ENCODE results near the gene USP19. TPM values are rescaled to one million over a fixed set of nuclear protein-coding genes. Genes with fewer than 3 reads are reported as not detected.

Gene USP19
- total and polyA plus RNA-seq, 4 donors, result 8.1 to 39.6 (median 27.4) TPM

- DNase-seq (ENCODE audit: low spot score), result peak; percentile 78
- TF ChIP-seq GABPA (IDR thresholded peaks at IDR 0.05 in 1 of 2, conservative IDR thresholded peaks at IDR 0.05 in 1 of 2) (peak; percentile 86 to 94), REST (IDR thresholded peaks at IDR 0.05) (peak; percentile 11), EGR1 (IDR thresholded peaks at IDR 0.05; ENCODE audit: low read depth in 2 of 2) (no peak), YY1 (IDR thresholded peaks at IDR 0.05) (peak; percentile 97), HNF4A (conservative IDR thresholded peaks at IDR 0.05) (peak in 1 of 2 donors; percentile 60), MAX (IDR thresholded peaks at IDR 0.05) (no peak), HNF4G (IDR thresholded peaks at IDR 0.05) (peak; percentile 10), RXRA (IDR thresholded peaks at IDR 0.05) (peak; percentile 22 to 35), NR2F2 (IDR thresholded peaks at IDR 0.05) (peak; percentile 96)
- WGBS, result 4% methylated on average over 69 of the region's 69 CpGs
Observed at GRCh38 chr3:49165771-49166751, 45.4 kb upstream of the USP19 start, which contains the start of gene CCDC71. CCDC71 (minus strand) TSS chr3:49166331; CDS start chr3:49164208, 2,123 bp downstream.

GRCh38 chr3:49164983-49165720 is 44.5 kb upstream of the USP19 start:
- peak overlapping the region; percentile 87 to 96 (median 91) for H3K4me3 ChIP-seq (ENCODE audit: low read depth in 1 of 3, low read length in 3 of 3)
- H3K9me3 ChIP-seq (ENCODE audit: control insufficient read depth in 4 of 4, low read length in 3 of 4), result no peaks in the 10 kb centered on the region
- 46% methylated on average over 6 of the region's 6 CpGs for WGBS
- TF ChIP-seq MAX (IDR thresholded peaks at IDR 0.05) (no peak), FOXA2 (IDR thresholded peaks at IDR 0.05) (no peak), NR2F2 (IDR thresholded peaks at IDR 0.05) (no peak), HNF4G (IDR thresholded peaks at IDR 0.05) (no peak), JUND (IDR thresholded peaks at IDR 0.05) (no peak), FOXA1 (IDR thresholded peaks at IDR 0.05) (no peak)
- H3K27me3 ChIP-seq (ENCODE audit: control insufficient read depth in 4 of 4, insufficient read depth in 4 of 4, low read length in 3 of 4), result no peaks in the 10 kb centered on the region
- DNase-seq (ENCODE audit: low spot score), result no peak
- H3K9ac ChIP-seq (ENCODE audit: low read depth in 1 of 2, low read length in 2 of 2), result peak overlapping the region; percentile 71 to 80
- peaks cover 0 to 14% (median 12%) of the 10 kb centered on the region in 4 donors for H3K36me3 ChIP-seq (ENCODE audit: control insufficient read depth in 4 of 4, insufficient read depth in 3 of 4, low read depth in 1 of 4, low read length in 3 of 4)
- H3K27ac ChIP-seq (ENCODE audit: low read depth in 1 of 2, low read length in 2 of 2), result no peak overlapping the region
- H3K4me1 ChIP-seq (ENCODE audit: control insufficient read depth in 4 of 4, insufficient read depth in 4 of 4, low read length in 3 of 4), result peaks cover 18 to 32% (median 30%) of the 10 kb centered on the region in 4 donors

More at GRCh38 chr3:49165771-49166751, 45.4 kb upstream of the USP19 start, which contains the start of gene CCDC71:
- peaks cover 0 to 14% (median 12%) of the 10 kb centered on the region in 4 donors for H3K36me3 ChIP-seq (ENCODE audit: control insufficient read depth in 4 of 4, insufficient read depth in 3 of 4, low read depth in 1 of 4, low read length in 3 of 4)
- peak within 1 kb of the TSS; percentile 87 to 96 (median 91) for H3K4me3 ChIP-seq (ENCODE audit: low read depth in 1 of 3, low read length in 3 of 3)
- no peaks in the 10 kb centered on the region for H3K27me3 ChIP-seq (ENCODE audit: control insufficient read depth in 4 of 4, insufficient read depth in 4 of 4, low read length in 3 of 4)
- H3K27ac ChIP-seq (ENCODE audit: low read depth in 1 of 2, low read length in 2 of 2), result peak within 1 kb of the TSS; percentile 54 to 60
- H3K4me1 ChIP-seq (ENCODE audit: control insufficient read depth in 4 of 4, insufficient read depth in 4 of 4, low read length in 3 of 4), result peaks cover 18 to 41% (median 36%) of the 10 kb centered on the region in 4 donors
- peak within 1 kb of the TSS; percentile 71 to 80 for H3K9ac ChIP-seq (ENCODE audit: low read depth in 1 of 2, low read length in 2 of 2)
- H3K9me3 ChIP-seq (ENCODE audit: control insufficient read depth in 4 of 4, low read length in 3 of 4), result no peaks in the 10 kb centered on the region
